Stimulated activated naive CD4-positive, alpha-beta T cell (primary cell): ENCODE data around the gene OR10G8.

ENCODE experiments used
- DNase-seq, 6 experiments: peaks; one replicate each; lab custom pipeline; 2025; lab: John Stamatoyannopoulos, UW

Gene OR10G8

GRCh38 chr11:124078591-124078990 lies 52.0 kb downstream of the OR10G8 start:
- no peak for DNase-seq

GRCh38 chr11:124079631-124080326 lies 53.2 kb downstream of the OR10G8 start:
- DNase-seq = no peak
